HCT116 (cell line): ENCODE measurements around the gene ENTPD6. TPM values are rescaled to one million over a fixed set of nuclear protein-coding genes. Genes with fewer than 3 reads are reported as not detected.
"Not testable (repeated sequence)": the region's sequence is repeated elsewhere in the genome, so short reads cannot be mapped to it uniquely, and the experiment has no call there.

Source experiments
- ATAC-seq: fragments of 200-7000 bp; cut with Tn5 transposase; 2 replicates; pipeline ENCODE4 v1.9.1; 2020; ENCODE audit warnings: mild to moderate bottlenecking, moderate library complexity
- BruUV-seq: library from RNA; stranded (reverse); fragments of 400-500 nt; replicated peaks from 2 replicates; lab custom pipeline; 2021; lab: Mats Ljungman, UMichigan
- CTCF ChIA-PET: fragments of 300-600 bp; sonication (Branson Sonifier 250); formaldehyde crosslinking; loops from one replicate; lab custom pipeline; 2021; ENCODE audit warnings: antibody characterized with exemption; lab: Charles Lee
- POLR2A ChIA-PET: fragments of 300-600, 350-600 bp; sonication (Branson Sonifier 250); formaldehyde crosslinking; loops from one replicate; lab custom pipeline; 2021; ENCODE audit warnings: antibody characterized with exemption; lab: Charles Lee
- RAD21 ChIA-PET, 2 experiments: fragments of 300-600 bp; sonication (Branson Sonifier 250); formaldehyde crosslinking; loops; one replicate each; lab custom pipeline; 2023; ENCODE audit warnings: low total read pairs in 2 of 2; ENCODE audit not compliant: uncharacterized antibody in 2 of 2, unreplicated experiment in 2 of 2, low non-redundant PET in 1 of 2; lab: Charles Lee
- DNase-seq: peaks from one replicate; pipeline ENCODE4 v3.0.0-alpha.2; 2010; ENCODE audit warnings: low read depth, low spot score
- H2AFZ ChIP-seq: fragments of 200-600 bp; shearing (Covaris generic), sonication (generic); 2 replicates; pipeline ENCODE4 v1.6.1; 2017; ENCODE audit warnings: low read depth, mixed run types, mixed read lengths, antibody characterized with exemption, low read length; ENCODE audit not compliant: poor library complexity, severe bottlenecking
- H3K27ac ChIP-seq: 2 replicates; pipeline ENCODE4 v1.5.1; 2012; ENCODE audit warnings: low read depth, low read length
- H3K27me3 ChIP-seq: fragments of 200-600 bp; sonication (generic); 2 replicates; pipeline ENCODE4 v1.6.1; 2016; ENCODE audit warnings: mixed run types, low read length, mixed read lengths; ENCODE audit not compliant: insufficient read depth
- H3K36me3 ChIP-seq, 2 experiments: fragments of 200-500 bp in 1 of 2; fragments of 200-600 bp in 1 of 2; sonication (Bioruptor generic) in 1 of 2; sonication (generic) in 1 of 2; 2 replicates each; pipeline versions ENCODE4 v1.5.1 to v1.6.1; 2014 to 2016; ENCODE audit warnings: low read length in 2 of 2, inconsistent platforms in 1 of 2, mixed read lengths in 1 of 2, mixed run types in 1 of 2; ENCODE audit not compliant: insufficient read depth in 2 of 2, control insufficient read depth in 1 of 2
- H3K4me1 ChIP-seq, 2 experiments: fragments of 200-600 bp in 1 of 2; sonication (generic) in 1 of 2; 2 replicates each; pipeline versions ENCODE4 v1.5.1 to v1.6.1; 2012 to 2017; ENCODE audit warnings: low read length in 2 of 2, inconsistent platforms in 1 of 2, mild to moderate bottlenecking in 1 of 2, mixed read lengths in 1 of 2, mixed run types in 1 of 2, moderate library complexity in 1 of 2; ENCODE audit not compliant: insufficient read depth in 2 of 2, control insufficient read depth in 1 of 2
- H3K4me2 ChIP-seq: fragments of 200-600 bp; sonication (generic); 2 replicates; pipeline ENCODE4 v1.6.1; 2017; ENCODE audit warnings: mixed run types, low read length, mixed read lengths
- H3K4me3 ChIP-seq, 2 experiments: fragments of 200-600 bp in 1 of 2; sonication (generic) in 1 of 2; replicated peaks in 1 of 2; 2 replicates each; pipeline ENCODE4 v1.5.1; 2011 to 2016; ENCODE audit warnings: low read length in 2 of 2, control low read depth in 1 of 2, low read depth in 1 of 2, mild to moderate bottlenecking in 1 of 2, mixed read lengths in 1 of 2, mixed run types in 1 of 2
- H3K79me2 ChIP-seq: fragments of 200-600 bp; sonication (generic); 2 replicates; pipeline ENCODE4 v1.6.1; 2017; ENCODE audit warnings: mild to moderate bottlenecking, mixed run types, low read length, moderate library complexity, mixed read lengths; ENCODE audit not compliant: insufficient read depth
- H3K9ac ChIP-seq: fragments of 200-600 bp; sonication (generic); 2 replicates; pipeline ENCODE4 v1.6.1; 2016; ENCODE audit warnings: low read length, mixed read lengths
- H3K9me2 ChIP-seq: fragments of 200-600 bp; sonication (generic), shearing (Covaris generic); 2 replicates; pipeline ENCODE4 v1.6.1; 2017; ENCODE audit warnings: mixed run types, mild to moderate bottlenecking, moderate library complexity; ENCODE audit not compliant: insufficient read depth
- H3K9me3 ChIP-seq, 2 experiments: fragments of 200-500 bp in 1 of 2; fragments of 200-600 bp in 1 of 2; sonication (Bioruptor generic) in 1 of 2; sonication (generic) in 1 of 2; 2 replicates each; pipeline ENCODE4 v1.6.1; 2014 to 2017; ENCODE audit warnings: low read length in 2 of 2, mixed read lengths in 2 of 2, inconsistent platforms in 1 of 2, low read depth in 1 of 2, mild to moderate bottlenecking in 1 of 2, mixed run types in 1 of 2, moderate library complexity in 1 of 2; ENCODE audit not compliant: control insufficient read depth in 1 of 2, insufficient read depth in 1 of 2
- H4K20me1 ChIP-seq: fragments of 200-600 bp; sonication (generic), shearing (Covaris generic); 2 replicates; pipeline ENCODE4 v1.6.1; 2017; ENCODE audit warnings: mixed run types, mild to moderate bottlenecking, moderate library complexity; ENCODE audit not compliant: insufficient read depth
- EZH2 ChIP-seq: fragments of 200-600 bp; sonication (generic); IDR thresholded peaks from 2 replicates; pipeline ENCODE4 v1.6.1; 2017; ENCODE audit warnings: antibody characterized with exemption, mixed run types
- POLR2AphosphoS5 ChIP-seq: IDR thresholded peaks from 2 replicates; pipeline ENCODE4 v1.6.1; 2011; ENCODE audit warnings: mild to moderate bottlenecking, low read depth, low read length, moderate library complexity
- RAD21 ChIP-seq: IDR thresholded peaks from 2 replicates; pipeline ENCODE4 v1.6.1; 2012; ENCODE audit warnings: low read depth, mild to moderate bottlenecking
- SP1 ChIP-seq: IDR thresholded peaks from 2 replicates; pipeline ENCODE4 v1.6.1; 2012; ENCODE audit warnings: low read depth
- YY1 ChIP-seq: IDR thresholded peaks from 2 replicates; pipeline ENCODE4 v1.6.1; 2011; ENCODE audit warnings: low read length, low read depth, moderate library complexity, mild to moderate bottlenecking; ENCODE audit not compliant: insufficient replicate concordance; ENCODE audit errors: extremely low read depth
- intact Hi-C: fragments of 100-400 bp; cut with micrococcal nuclease; formaldehyde crosslinking; loops from 2 replicates; pipeline ENCODE4 v1.10.0; 2022
- total RNA-seq: library from RNA; stranded (reverse); gene quantifications from one replicate; pipeline ENCODE4 v1.2.1, GENCODE V29; 2021; ENCODE audit not compliant: unreplicated experiment

Gene ENTPD6
- total RNA-seq, 1 experiment from 2014 or later = 89.2 TPM

DNA sequence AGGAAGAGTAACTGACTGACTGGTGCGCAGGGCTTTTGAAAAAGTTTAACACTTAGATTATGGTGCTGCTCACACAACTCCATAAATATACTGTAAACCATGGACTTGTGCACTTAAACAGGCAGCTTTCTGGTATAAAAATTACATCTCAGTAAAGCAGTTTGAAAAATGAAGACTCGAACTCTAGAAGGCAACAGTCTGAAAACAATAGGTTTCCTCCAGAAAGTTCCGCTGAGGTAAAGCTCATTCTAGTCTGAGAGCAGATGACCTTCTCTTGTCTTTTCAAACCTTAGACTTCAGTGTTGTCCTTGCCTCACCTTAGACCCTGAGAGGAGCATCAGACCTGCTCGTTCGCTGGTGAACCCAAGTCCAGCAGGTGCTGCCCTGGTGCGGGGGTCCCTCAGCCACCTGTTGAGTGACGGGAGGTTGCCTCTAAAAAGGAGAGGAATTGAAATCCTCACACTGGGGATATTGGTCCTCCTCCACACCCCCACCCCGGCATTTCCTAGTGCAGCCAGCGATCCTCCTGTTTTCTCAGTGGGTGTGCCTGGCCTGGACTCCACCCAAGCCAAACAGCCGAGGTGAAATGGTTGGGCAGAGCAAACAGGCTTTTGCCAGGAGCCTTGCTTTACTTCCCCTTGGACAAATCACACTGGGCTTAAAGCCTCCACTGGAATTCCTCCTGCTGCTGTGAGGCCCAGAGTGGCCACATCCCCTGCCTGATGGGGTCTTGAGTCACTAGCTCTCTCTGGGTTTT is 37.7 kb downstream of the ENTPD6 start:
- ATAC-seq = peak; percentile 55
- Histone ChIP-seq H3K79me2 (no peaks in the 10 kb centered on the region), H3K9me3 (no peaks in the 10 kb centered on the region), H3K27ac (peak overlapping the region; percentile 12), H3K9me2 (no peaks in the 10 kb centered on the region), H3K4me2 (peak overlapping the region; percentile 81), H3K9ac (peak overlapping the region; percentile 43), H3K4me3 (peak overlapping the region; percentile 7 to 33; a peak in 3 of 4 replicates), H3K36me3 (no peaks in the 10 kb centered on the region), H2AFZ (peak overlapping the region; percentile 75), H3K4me1 (peaks cover 38 to 57% of the 10 kb centered on the region in 2 experiments), H3K27me3 (no peaks in the 10 kb centered on the region), H4K20me1 (no peaks in the 10 kb centered on the region)
- no peak for DNase-seq
- RAD21 ChIA-PET = no interaction called here
- POLR2A ChIA-PET = interaction anchor here (1.8 to 2.0 kb wide), 2 partner anchors 10 to 14 kb away, joined by 6 to 11 read pairs; partner anchors contain the start of gene PYGB
- BruUV-seq = TSS peak; percentile 19
- TF ChIP-seq YY1 = peak; percentile 24
- TF ChIP-seq POLR2AphosphoS5 = peak; percentile 54; the same call in 1 of the 2 replicates
- no peak for TF ChIP-seq EZH2
- TF ChIP-seq RAD21 = no peak
- peak; percentile 46; the same call in 1 of the 2 replicates for TF ChIP-seq SP1
- CTCF ChIA-PET = interaction anchor here (1.2 kb wide), 1 partner anchor 14 kb away, joined by 5 read pairs; the partner anchor contains the start of gene PYGB
- intact Hi-C loops = no loop called here

DNA sequence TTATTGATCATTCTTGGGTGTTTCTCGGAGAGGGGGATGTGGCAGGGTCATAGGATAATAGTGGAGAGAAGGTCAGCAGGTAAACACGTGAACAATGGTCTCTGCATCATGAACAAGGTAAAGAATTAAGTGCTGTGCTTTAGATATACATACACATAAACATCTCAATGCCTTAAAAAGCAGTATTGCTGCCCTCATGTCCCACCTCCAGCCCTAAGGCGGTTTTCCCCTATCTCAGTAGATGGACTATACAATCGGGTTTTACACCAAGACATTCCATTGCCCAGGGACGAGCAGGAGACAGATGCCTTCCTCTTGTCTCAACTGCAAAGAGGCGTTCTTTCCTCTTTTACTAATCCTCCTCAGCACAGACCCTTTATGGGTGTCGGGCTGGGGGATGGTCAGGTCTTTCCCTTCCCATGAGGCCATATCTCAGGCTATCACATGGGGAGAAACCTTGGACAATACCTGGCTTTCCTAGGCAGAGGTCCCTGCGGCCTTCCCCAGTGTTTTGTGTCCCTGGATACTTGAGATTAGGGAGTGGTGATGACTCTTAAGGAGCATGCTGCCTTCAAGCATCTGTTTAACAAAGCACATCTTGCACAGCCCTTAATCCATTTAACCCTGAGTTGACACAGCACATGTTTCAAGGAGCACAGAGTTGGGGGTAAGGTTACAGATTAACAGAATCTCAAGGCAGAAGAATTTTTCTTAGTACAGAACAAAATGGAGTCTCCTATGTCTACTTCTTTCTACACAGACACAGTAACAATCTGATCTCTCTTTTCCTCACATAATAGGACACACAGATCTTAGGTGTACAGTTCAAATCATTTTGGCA is 38.7 kb downstream of the ENTPD6 start:
- H3K79me2 ChIP-seq, H4K20me1 ChIP-seq, CTCF ChIA-PET, H3K9ac ChIP-seq, H3K9me3 ChIP-seq, intact Hi-C loops, H3K27ac ChIP-seq, H3K36me3 ChIP-seq, RAD21 ChIA-PET, BruUV-seq, DNase-seq, H3K27me3 ChIP-seq, H2AFZ ChIP-seq, H3K9me2 ChIP-seq, H3K4me3 ChIP-seq, ATAC-seq: not testable (repeated sequence)
- Histone ChIP-seq H3K4me2 (peak overlapping the region; percentile 81; the same call in 1 of the 2 replicates), H3K4me1 (peaks cover 45 to 67% of the 10 kb centered on the region in 2 experiments)
- POLR2A ChIA-PET = interaction anchor here (1.1 to 2.1 kb wide), 3 partner anchors 11 to 13 kb away, joined by 3 to 13 read pairs (median 11); partner anchors contain the start of gene PYGB
